ENCODE results near the gene USP28.
A peak's percentile ranks its signal among the peaks of the same experiment; 100 is the strongest.
"Not testable (repeated sequence)": the region's sequence is repeated elsewhere in the genome, so short reads cannot be mapped to it uniquely, and the experiment has no call there.

USP28 gene

GRCh38 chr11:113884361-113884836 lies 9.0 kb upstream of the USP28 start:
- Histone ChIP-seq H4K8ac (ENCODE audit: low read depth, low read length) (no peak overlapping the region), H3K27ac (ENCODE audit: low read depth, low read length) (peak overlapping the region; percentile 59)

DNA sequence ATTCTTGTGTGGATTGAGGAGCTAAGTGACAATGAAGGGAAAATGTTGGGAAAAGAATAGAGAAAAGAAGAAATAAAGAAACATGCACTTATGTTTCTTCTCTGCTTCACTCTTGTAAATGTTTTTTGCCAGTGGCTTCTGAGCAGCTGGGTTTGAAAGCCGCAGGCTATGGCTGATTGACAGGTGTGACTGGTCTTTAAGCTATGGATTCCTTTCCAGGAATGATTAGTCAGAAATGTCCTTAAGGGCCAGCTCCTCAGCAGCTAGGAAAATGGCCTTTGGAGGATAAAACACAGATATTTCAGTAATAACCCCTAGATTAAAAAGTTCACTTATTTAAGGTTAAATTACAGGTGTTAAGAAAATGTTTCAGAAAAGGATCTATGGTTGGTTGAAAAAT lies 6.5 kb upstream of the USP28 start:
- no peak overlapping the region for H3K4ac ChIP-seq (ENCODE audit: low read depth, low read length)
- no peaks in the 10 kb centered on the region for H3K4me1 ChIP-seq (ENCODE audit: control insufficient read depth, low read depth, low read length)
- no peak overlapping the region for H3K4me2 ChIP-seq (ENCODE audit: low read length)
- no peaks in the 10 kb centered on the region for H3K79me2 ChIP-seq (ENCODE audit: control insufficient read depth, insufficient read depth, low read length)
- no peaks in the 10 kb centered on the region for H3K27me3 ChIP-seq (ENCODE audit: insufficient read depth, low read length, poor library complexity)
- H3K9ac ChIP-seq (ENCODE audit: low read length) = no peak overlapping the region
- no peak overlapping the region for H4K5ac ChIP-seq (ENCODE audit: low read length)
- no peak overlapping the region for H2BK120ac ChIP-seq (ENCODE audit: low read depth, low read length)
- no peak overlapping the region for H2AK5ac ChIP-seq (ENCODE audit: low read length)
- H3K27ac ChIP-seq (ENCODE audit: low read depth, low read length) = no peak overlapping the region
- WGBS (ENCODE audit: extremely low coverage, insufficient coverage, low lambda C conversion rate) = no CpG with 5 or more reads among the region's 1 CpG
- H3K23ac ChIP-seq (ENCODE audit: low read length) = no peak overlapping the region
- H3K36me3 ChIP-seq (ENCODE audit: control insufficient read depth, insufficient read depth, low read length) = no peaks in the 10 kb centered on the region
- no peak overlapping the region for H3K56ac ChIP-seq (ENCODE audit: low read length)
- H3K79me1 ChIP-seq (ENCODE audit: low read length) = no peaks in the 10 kb centered on the region
- no peak overlapping the region for H3K18ac ChIP-seq (ENCODE audit: low read length)
- H4K8ac ChIP-seq (ENCODE audit: low read depth, low read length) = no peak overlapping the region
- H2BK15ac ChIP-seq (replicated peaks; ENCODE audit: low read depth) = no peak overlapping the region
- no peak overlapping the region for H2BK5ac ChIP-seq (ENCODE audit: low read length)
- DNase-seq = no peak
- H3K4me3 ChIP-seq (ENCODE audit: low read length) = no peak overlapping the region

More at GRCh38 chr11:113884361-113884836, 9.0 kb upstream of the USP28 start:
- Histone ChIP-seq H3K9ac (ENCODE audit: low read length) (no peak overlapping the region), H2BK120ac (ENCODE audit: low read depth, low read length) (no peak overlapping the region), H3K23ac (ENCODE audit: low read length) (no peak overlapping the region), H3K56ac (ENCODE audit: low read length) (no peak overlapping the region), H3K4me3 (ENCODE audit: low read length) (no peak overlapping the region), H3K4me1 (ENCODE audit: control insufficient read depth, low read depth, low read length) (no peaks in the 10 kb centered on the region), H4K5ac (ENCODE audit: low read length) (no peak overlapping the region), H2BK15ac (replicated peaks; ENCODE audit: low read depth) (no peak overlapping the region), H2BK5ac (ENCODE audit: low read length) (no peak overlapping the region), H3K18ac (ENCODE audit: low read length) (no peak overlapping the region), H3K79me1 (ENCODE audit: low read length) (no peaks in the 10 kb centered on the region), H3K4me2 (ENCODE audit: low read length) (no peak overlapping the region), H3K79me2 (ENCODE audit: control insufficient read depth, insufficient read depth, low read length) (no peaks in the 10 kb centered on the region), H3K27me3 (ENCODE audit: insufficient read depth, low read length, poor library complexity) (no peaks in the 10 kb centered on the region), H3K36me3 (ENCODE audit: control insufficient read depth, insufficient read depth, low read length) (no peaks in the 10 kb centered on the region), H2AK5ac (ENCODE audit: low read length) (no peak overlapping the region), H3K4ac (ENCODE audit: low read depth, low read length) (no peak overlapping the region)
- no CpG with 5 or more reads among the region's 7 CpGs for WGBS (ENCODE audit: extremely low coverage, insufficient coverage, low lambda C conversion rate)
- peak; percentile 93 for DNase-seq

GRCh38 chr11:113880971-113881370 lies 5.6 kb upstream of the USP28 start:
- no peak overlapping the region for H2BK15ac ChIP-seq (replicated peaks; ENCODE audit: low read depth)
- H2AK5ac ChIP-seq (ENCODE audit: low read length) = no peak overlapping the region
- H3K23ac ChIP-seq (ENCODE audit: low read length) = no peak overlapping the region
- no peaks in the 10 kb centered on the region for H3K36me3 ChIP-seq (ENCODE audit: control insufficient read depth, insufficient read depth, low read length)
- no peak overlapping the region for H3K27ac ChIP-seq (ENCODE audit: low read depth, low read length)
- H4K5ac ChIP-seq (ENCODE audit: low read length) = no peak overlapping the region
- peaks cover under 1% of the 10 kb centered on the region for H3K4me1 ChIP-seq (ENCODE audit: control insufficient read depth, low read depth, low read length)
- H2BK5ac ChIP-seq (ENCODE audit: low read length) = no peak overlapping the region
- no peaks in the 10 kb centered on the region for H3K27me3 ChIP-seq (ENCODE audit: insufficient read depth, low read length, poor library complexity)
- H2BK120ac ChIP-seq (ENCODE audit: low read depth, low read length) = no peak overlapping the region
- H3K56ac ChIP-seq (ENCODE audit: low read length) = no peak overlapping the region
- no peak overlapping the region for H3K18ac ChIP-seq (ENCODE audit: low read length)
- no peaks in the 10 kb centered on the region for H3K79me2 ChIP-seq (ENCODE audit: control insufficient read depth, insufficient read depth, low read length)
- DNase-seq = no peak
- no peak overlapping the region for H3K9ac ChIP-seq (ENCODE audit: low read length)
- no peak overlapping the region for H3K4me3 ChIP-seq (ENCODE audit: low read length)
- H3K4ac ChIP-seq (ENCODE audit: low read depth, low read length) = no peak overlapping the region
- no CpG with 5 or more reads among the region's 4 CpGs for WGBS (ENCODE audit: extremely low coverage, insufficient coverage, low lambda C conversion rate)
- H3K4me2 ChIP-seq (ENCODE audit: low read length) = no peak overlapping the region
- H4K8ac ChIP-seq (ENCODE audit: low read depth, low read length) = no peak overlapping the region
- H3K79me1 ChIP-seq (ENCODE audit: low read length) = no peaks in the 10 kb centered on the region

GRCh38 chr11:113879446-113879845 lies 4.1 kb upstream of the USP28 start:
- not testable (repeated sequence) for H3K27me3 ChIP-seq (ENCODE audit: insufficient read depth, low read length, poor library complexity); H3K18ac ChIP-seq (ENCODE audit: low read length); H4K5ac ChIP-seq (ENCODE audit: low read length); H3K79me1 ChIP-seq (ENCODE audit: low read length); H2AK5ac ChIP-seq (ENCODE audit: low read length); H2BK120ac ChIP-seq (ENCODE audit: low read depth, low read length); H4K8ac ChIP-seq (ENCODE audit: low read depth, low read length); H3K4ac ChIP-seq (ENCODE audit: low read depth, low read length); H3K27ac ChIP-seq (ENCODE audit: low read depth, low read length); H3K4me3 ChIP-seq (ENCODE audit: low read length); H3K4me1 ChIP-seq (ENCODE audit: control insufficient read depth, low read depth, low read length); H3K56ac ChIP-seq (ENCODE audit: low read length); H3K79me2 ChIP-seq (ENCODE audit: control insufficient read depth, insufficient read depth, low read length); H3K4me2 ChIP-seq (ENCODE audit: low read length); H3K9ac ChIP-seq (ENCODE audit: low read length); H2BK15ac ChIP-seq (replicated peaks; ENCODE audit: low read depth); DNase-seq; H3K36me3 ChIP-seq (ENCODE audit: control insufficient read depth, insufficient read depth, low read length); H3K23ac ChIP-seq (ENCODE audit: low read length); H2BK5ac ChIP-seq (ENCODE audit: low read length)
- no CpG with 5 or more reads among the region's 4 CpGs for WGBS (ENCODE audit: extremely low coverage, insufficient coverage, low lambda C conversion rate)

- Histone ChIP-seq H3K79me1 (ENCODE audit: low read length) (peaks cover 2% of the 10 kb centered on the region), H3K4ac (ENCODE audit: low read depth, low read length) (no peak overlapping the region), H3K79me2 (ENCODE audit: control insufficient read depth, insufficient read depth, low read length) (peaks cover 6% of the 10 kb centered on the region), H3K9ac (ENCODE audit: low read length) (no peak overlapping the region), H3K56ac (ENCODE audit: low read length) (no peak overlapping the region), H2BK5ac (ENCODE audit: low read length) (no peak overlapping the region), H3K4me2 (ENCODE audit: low read length) (no peak overlapping the region), H3K27me3 (ENCODE audit: insufficient read depth, low read length, poor library complexity) (no peaks in the 10 kb centered on the region), H3K18ac (ENCODE audit: low read length) (no peak overlapping the region), H2BK15ac (replicated peaks; ENCODE audit: low read depth) (no peak overlapping the region), H3K4me1 (ENCODE audit: control insufficient read depth, low read depth, low read length) (peaks cover 4% of the 10 kb centered on the region), H3K4me3 (ENCODE audit: low read length) (no peak overlapping the region), H4K8ac (ENCODE audit: low read depth, low read length) (no peak overlapping the region), H4K5ac (ENCODE audit: low read length) (no peak overlapping the region), H3K23ac (ENCODE audit: low read length) (no peak overlapping the region), H2AK5ac (ENCODE audit: low read length) (no peak overlapping the region), H3K36me3 (ENCODE audit: control insufficient read depth, insufficient read depth, low read length) (no peaks in the 10 kb centered on the region), H2BK120ac (ENCODE audit: low read depth, low read length) (no peak overlapping the region), H3K27ac (ENCODE audit: low read depth, low read length) (no peak overlapping the region)
- DNase-seq = no peak
- no CpG with 5 or more reads among the region's 5 CpGs for WGBS (ENCODE audit: extremely low coverage, insufficient coverage, low lambda C conversion rate)
Observed at GRCh38 chr11:113877670-113878055, 2.3 kb upstream of the USP28 start.
